ENCODE results near the gene ZSWIM1. TPM values are rescaled to one million over a fixed set of nuclear protein-coding genes. Genes with fewer than 3 reads are reported as not detected.
A peak's percentile ranks its signal among the peaks of the same experiment; 100 is the strongest.

Gene ZSWIM1
- total RNA-seq, 1 donor from 2014 or later: 12.6 TPM

GRCh38 chr20:45860560-45861220 lies 20.3 kb upstream of the ZSWIM1 start:
- H3K4me3 Mint-ChIP-seq (ENCODE audit: unreplicated experiment): no peak overlapping the region
- peaks cover 18% of the 10 kb centered on the region for H3K4me1 Mint-ChIP-seq (ENCODE audit: unreplicated experiment)
- no peak overlapping the region for H3K27ac Mint-ChIP-seq (ENCODE audit: unreplicated experiment)
- H3K9me3 Mint-ChIP-seq (ENCODE audit: unreplicated experiment): no peaks in the 10 kb centered on the region
- H3K27me3 Mint-ChIP-seq (ENCODE audit: unreplicated experiment): peaks cover 4% of the 10 kb centered on the region
- peaks cover 7% of the 10 kb centered on the region for H3K36me3 Mint-ChIP-seq (ENCODE audit: low read depth, unreplicated experiment)
- no peak for DNase-seq (ENCODE audit: low spot score)
- TF ChIP-seq, protein P1, sequence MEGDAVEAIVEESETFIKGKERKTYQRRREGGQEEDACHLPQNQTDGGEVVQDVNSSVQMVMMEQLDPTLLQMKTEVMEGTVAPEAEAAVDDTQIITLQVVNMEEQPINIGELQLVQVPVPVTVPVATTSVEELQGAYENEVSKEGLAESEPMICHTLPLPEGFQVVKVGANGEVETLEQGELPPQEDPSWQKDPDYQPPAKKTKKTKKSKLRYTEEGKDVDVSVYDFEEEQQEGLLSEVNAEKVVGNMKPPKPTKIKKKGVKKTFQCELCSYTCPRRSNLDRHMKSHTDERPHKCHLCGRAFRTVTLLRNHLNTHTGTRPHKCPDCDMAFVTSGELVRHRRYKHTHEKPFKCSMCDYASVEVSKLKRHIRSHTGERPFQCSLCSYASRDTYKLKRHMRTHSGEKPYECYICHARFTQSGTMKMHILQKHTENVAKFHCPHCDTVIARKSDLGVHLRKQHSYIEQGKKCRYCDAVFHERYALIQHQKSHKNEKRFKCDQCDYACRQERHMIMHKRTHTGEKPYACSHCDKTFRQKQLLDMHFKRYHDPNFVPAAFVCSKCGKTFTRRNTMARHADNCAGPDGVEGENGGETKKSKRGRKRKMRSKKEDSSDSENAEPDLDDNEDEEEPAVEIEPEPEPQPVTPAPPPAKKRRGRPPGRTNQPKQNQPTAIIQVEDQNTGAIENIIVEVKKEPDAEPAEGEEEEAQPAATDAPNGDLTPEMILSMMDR (IDR thresholded peaks at IDR 0.05; ENCODE audit: unreplicated experiment): no peak

DNA sequence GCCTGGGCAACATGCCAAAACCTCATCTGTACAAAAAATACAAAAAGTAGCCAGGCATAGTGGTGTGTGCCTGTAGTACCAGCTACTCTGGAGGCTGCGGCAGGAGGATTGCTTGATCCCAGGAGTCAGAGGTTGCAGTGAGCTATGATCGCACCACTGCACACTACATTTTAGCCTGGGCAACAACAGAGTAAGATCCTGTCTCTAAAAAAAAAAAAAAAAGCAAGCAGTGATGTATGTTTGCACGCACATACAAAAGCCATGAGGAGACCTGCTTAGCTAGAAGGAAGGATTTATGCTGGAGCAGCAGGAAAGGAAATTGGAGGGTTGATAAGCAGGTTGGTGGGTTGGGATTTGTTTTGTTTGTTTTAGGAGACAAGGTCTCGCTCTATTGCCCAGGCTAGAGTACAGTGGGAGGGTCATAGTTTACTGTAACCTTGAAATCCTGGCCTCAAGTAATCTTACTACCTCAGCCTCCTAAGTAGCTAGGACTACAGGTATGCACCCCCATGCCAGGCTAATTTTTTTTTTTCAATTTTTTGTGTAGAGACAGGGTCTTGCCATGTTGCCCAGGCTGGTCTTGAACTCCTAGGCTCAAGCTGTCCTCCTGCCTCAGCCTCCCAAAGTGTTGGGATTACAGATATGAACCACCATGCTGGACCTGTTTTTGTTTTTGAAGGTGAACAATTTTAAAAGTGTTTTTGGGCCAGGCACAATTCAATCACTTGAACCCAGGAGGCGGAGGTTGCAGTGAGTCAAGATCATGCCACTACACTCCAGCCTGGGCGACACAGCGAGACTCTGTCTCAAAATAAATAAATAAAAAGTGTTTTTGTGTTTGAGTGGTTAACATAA lies 19.6 kb upstream of the ZSWIM1 start:
- DNase-seq (ENCODE audit: low spot score): no peak
- Mint-ChIP-seq H3K9me3 (ENCODE audit: unreplicated experiment) (no peaks in the 10 kb centered on the region), H3K4me1 (ENCODE audit: unreplicated experiment) (peaks cover 12% of the 10 kb centered on the region), H3K27me3 (ENCODE audit: unreplicated experiment) (peaks cover 4% of the 10 kb centered on the region), H3K27ac (ENCODE audit: unreplicated experiment) (no peak overlapping the region), H3K4me3 (ENCODE audit: unreplicated experiment) (no peak overlapping the region), H3K36me3 (ENCODE audit: low read depth, unreplicated experiment) (peaks cover 7% of the 10 kb centered on the region)
- TF ChIP-seq, protein P1 (IDR thresholded peaks at IDR 0.05; ENCODE audit: unreplicated experiment): no peak

GRCh38 chr20:45863543-45864470 lies 17.2 kb upstream of the ZSWIM1 start:
- Mint-ChIP-seq H3K4me1 (ENCODE audit: unreplicated experiment) (peaks cover under 1% of the 10 kb centered on the region), H3K27ac (ENCODE audit: unreplicated experiment) (no peak overlapping the region), H3K9me3 (ENCODE audit: unreplicated experiment) (no peaks in the 10 kb centered on the region), H3K36me3 (ENCODE audit: low read depth, unreplicated experiment) (peaks cover 7% of the 10 kb centered on the region), H3K27me3 (ENCODE audit: unreplicated experiment) (peaks cover 1% of the 10 kb centered on the region), H3K4me3 (ENCODE audit: unreplicated experiment) (peak overlapping the region; percentile 7)
- TF ChIP-seq, protein P1 (IDR thresholded peaks at IDR 0.05; ENCODE audit: unreplicated experiment): no peak
- DNase-seq (ENCODE audit: low spot score): no peak

DNA sequence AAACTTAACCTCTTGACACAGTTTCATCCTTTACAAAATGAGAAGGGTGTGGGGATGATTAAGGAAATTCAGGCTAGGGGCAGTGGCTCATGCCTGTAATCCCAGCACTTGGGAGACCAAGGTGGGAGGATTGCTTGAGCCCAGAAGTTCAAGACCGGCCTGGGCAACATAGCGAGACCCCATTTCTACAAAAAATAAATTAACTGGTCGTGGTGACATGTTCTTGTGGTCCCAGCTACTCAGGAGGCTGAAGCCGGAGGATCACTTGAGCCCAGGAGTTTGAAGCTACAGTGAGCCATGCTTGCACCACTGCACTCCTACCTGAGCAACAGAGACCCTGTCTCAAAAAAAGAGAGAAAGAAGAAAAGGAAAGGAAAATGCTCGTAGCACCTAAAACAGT lies 14.6 kb upstream of the ZSWIM1 start:
- Mint-ChIP-seq H3K4me3 (ENCODE audit: unreplicated experiment) (no peak overlapping the region), H3K9me3 (ENCODE audit: unreplicated experiment) (no peaks in the 10 kb centered on the region), H3K36me3 (ENCODE audit: low read depth, unreplicated experiment) (peaks cover 3% of the 10 kb centered on the region), H3K27me3 (ENCODE audit: unreplicated experiment) (no peaks in the 10 kb centered on the region), H3K4me1 (ENCODE audit: unreplicated experiment) (peaks cover 3% of the 10 kb centered on the region), H3K27ac (ENCODE audit: unreplicated experiment) (no peak overlapping the region)
- TF ChIP-seq, protein P1 (IDR thresholded peaks at IDR 0.05; ENCODE audit: unreplicated experiment): no peak
- DNase-seq (ENCODE audit: low spot score): no peak
